ENCODE measurements around the gene SLC2A1.

Gene SLC2A1

GRCh38 chr1:42958488-42959319, at the start of gene SLC2A1:
TSS of gene SLC2A1 (minus strand) at chr1:42958868. CDS start at chr1:42958651, 217 bp downstream.
- peak; percentile 81 for ATAC-seq (ENCODE audit: low read depth)
- Histone ChIP-seq H3K9me3 (ENCODE audit: severe bottlenecking) (no peaks in the 10 kb centered on the region), H3K4me3 (ENCODE audit: severe bottlenecking) (peak within 1 kb of the TSS; percentile 66), H3K27me3 (ENCODE audit: insufficient read depth, poor library complexity, severe bottlenecking) (no peaks in the 10 kb centered on the region), H3K27ac (ENCODE audit: poor library complexity, severe bottlenecking) (peak within 1 kb of the TSS; percentile 99), H3K36me3 (ENCODE audit: low read depth) (peaks cover 42% of the 10 kb centered on the region), H3K4me1 (ENCODE audit: insufficient read depth, poor library complexity, severe bottlenecking) (peaks cover 48% of the 10 kb centered on the region)
- DNase-seq (ENCODE audit: low spot score): peak; percentile 97
- peak; percentile 6 for TF ChIP-seq CTCF (IDR thresholded peaks at IDR 0.05; ENCODE audit: poor library complexity, severe bottlenecking)

GRCh38 chr1:43007377-43008114, 48.9 kb upstream of the SLC2A1 start:
- Histone ChIP-seq H3K4me3 (ENCODE audit: severe bottlenecking) (no peak overlapping the region), H3K27ac (ENCODE audit: poor library complexity, severe bottlenecking) (peak overlapping the region; percentile 44)
- no peak for TF ChIP-seq CTCF (IDR thresholded peaks at IDR 0.05; ENCODE audit: poor library complexity, severe bottlenecking)

DNA sequence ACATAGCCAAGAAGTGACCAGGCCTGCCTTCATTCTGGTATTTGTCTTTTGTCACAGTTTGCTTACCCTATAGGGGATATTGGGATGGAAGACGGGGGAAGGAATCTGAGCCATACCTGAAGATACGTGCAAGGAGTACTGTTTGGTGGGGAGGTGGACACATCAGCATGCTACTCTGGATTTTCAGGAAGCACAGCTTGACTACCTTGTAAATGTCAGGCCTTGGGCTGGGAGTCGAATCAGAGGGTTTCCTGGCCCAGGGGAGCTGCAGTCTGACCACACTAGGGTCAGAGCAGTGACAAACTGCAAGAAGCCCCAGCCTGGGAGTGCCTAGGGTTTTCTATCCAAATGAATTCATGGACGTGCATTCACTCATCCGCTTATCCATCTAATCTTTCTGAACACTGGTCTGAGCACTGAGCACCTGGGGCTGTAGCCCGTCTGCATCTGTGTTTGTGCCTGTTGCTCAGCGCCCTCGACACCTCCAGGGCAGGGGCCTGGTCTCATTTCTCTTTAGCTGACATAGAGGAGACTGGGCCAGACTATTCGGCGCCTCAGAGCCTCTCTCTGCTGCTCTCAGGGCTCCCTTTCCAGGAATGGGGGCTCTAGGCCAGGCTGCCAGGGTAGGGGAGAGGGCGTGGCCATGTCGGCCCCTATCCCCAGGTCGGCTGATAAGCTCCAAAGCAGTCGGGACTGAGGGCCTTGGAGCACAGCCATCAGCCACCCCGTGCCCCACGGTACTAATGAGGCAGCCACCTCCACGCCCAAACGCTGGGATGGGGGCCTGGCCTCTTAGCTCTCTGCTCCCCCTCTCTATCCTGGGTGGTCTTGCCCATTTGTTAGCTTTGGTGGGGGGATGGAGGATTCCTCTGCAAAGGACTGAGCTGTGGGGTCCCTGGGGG, 47.0 kb upstream of the SLC2A1 start:
- Histone ChIP-seq H3K4me3 (ENCODE audit: severe bottlenecking) (no peak overlapping the region), H3K27ac (ENCODE audit: poor library complexity, severe bottlenecking) (no peak overlapping the region), H3K27me3 (ENCODE audit: insufficient read depth, poor library complexity, severe bottlenecking) (no peaks in the 10 kb centered on the region), H3K9me3 (ENCODE audit: severe bottlenecking) (no peaks in the 10 kb centered on the region), H3K4me1 (ENCODE audit: insufficient read depth, poor library complexity, severe bottlenecking) (peaks cover 13% of the 10 kb centered on the region), H3K36me3 (ENCODE audit: low read depth) (no peaks in the 10 kb centered on the region)
- ATAC-seq (ENCODE audit: low read depth) (no peak), DNase-seq (ENCODE audit: low spot score) (no peak)
- no peak for TF ChIP-seq CTCF (IDR thresholded peaks at IDR 0.05; ENCODE audit: poor library complexity, severe bottlenecking)

More at GRCh38 chr1:43007377-43008114, 48.9 kb upstream of the SLC2A1 start:
- no peaks in the 10 kb centered on the region for H3K9me3 ChIP-seq (ENCODE audit: severe bottlenecking)
- peaks cover 13% of the 10 kb centered on the region for H3K4me1 ChIP-seq (ENCODE audit: insufficient read depth, poor library complexity, severe bottlenecking)
- H3K36me3 ChIP-seq (ENCODE audit: low read depth): no peaks in the 10 kb centered on the region
- DNase-seq (ENCODE audit: low spot score) (no peak), ATAC-seq (ENCODE audit: low read depth) (peak; percentile 67)
- no peaks in the 10 kb centered on the region for H3K27me3 ChIP-seq (ENCODE audit: insufficient read depth, poor library complexity, severe bottlenecking)

GRCh38 chr1:43004587-43005459, 46.2 kb upstream of the SLC2A1 start:
- H3K4me3 ChIP-seq (ENCODE audit: severe bottlenecking): no peak overlapping the region
- no peaks in the 10 kb centered on the region for H3K36me3 ChIP-seq (ENCODE audit: low read depth)
- TF ChIP-seq CTCF (IDR thresholded peaks at IDR 0.05; ENCODE audit: poor library complexity, severe bottlenecking): no peak
- ATAC-seq (ENCODE audit: low read depth) (no peak), DNase-seq (ENCODE audit: low spot score) (no peak)
- peaks cover 13% of the 10 kb centered on the region for H3K4me1 ChIP-seq (ENCODE audit: insufficient read depth, poor library complexity, severe bottlenecking)
- H3K27me3 ChIP-seq (ENCODE audit: insufficient read depth, poor library complexity, severe bottlenecking): no peaks in the 10 kb centered on the region
- H3K9me3 ChIP-seq (ENCODE audit: severe bottlenecking): no peaks in the 10 kb centered on the region
- H3K27ac ChIP-seq (ENCODE audit: poor library complexity, severe bottlenecking): no peak overlapping the region

Data from RWPE2 (cell line).